ENCODE data around the gene PAN2.
A peak's percentile ranks its signal among the peaks of the same experiment; 100 is the strongest.
"Not testable (repeated sequence)": the region's sequence is repeated elsewhere in the genome, so short reads cannot be mapped to it uniquely, and the experiment has no call there.

PAN2 gene

GRCh38 chr12:56307221-56307965, 26.4 kb downstream of the PAN2 start:
- no peak for DNase-seq

DNA sequence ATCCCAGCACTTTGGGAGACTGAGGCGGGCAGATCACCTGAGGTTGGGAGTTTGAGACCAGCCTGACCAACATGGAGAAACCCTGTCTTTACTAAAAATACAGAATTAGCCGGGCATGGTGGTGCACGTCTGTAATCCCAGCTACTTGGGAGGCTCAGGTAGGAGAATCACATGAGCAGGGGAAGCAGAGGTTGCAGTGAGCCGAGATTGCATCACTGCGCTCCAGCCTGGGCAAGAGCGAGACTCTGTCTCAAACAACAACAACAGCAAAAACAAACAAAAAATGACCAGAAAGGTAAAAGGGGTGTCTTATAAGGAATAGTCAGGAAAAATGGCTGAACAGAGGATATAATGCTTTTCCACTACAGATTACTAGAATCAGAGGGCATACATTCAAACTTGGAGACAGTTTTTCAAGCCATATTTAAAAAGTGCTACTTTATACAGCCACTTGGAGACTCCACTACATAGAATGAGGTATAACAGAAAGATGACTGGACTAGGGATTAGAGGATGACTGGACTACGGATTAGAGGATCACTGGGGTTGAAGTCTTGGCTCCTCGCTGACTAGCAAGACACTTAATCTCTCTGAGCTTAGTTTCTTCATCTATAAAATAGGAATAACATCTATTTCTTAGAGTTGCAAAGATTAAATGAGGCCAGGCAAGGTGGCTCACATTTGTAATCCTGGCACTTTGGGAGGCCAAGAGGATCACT, 28.8 kb downstream of the PAN2 start:
- no peak for DNase-seq

GRCh38 chr12:56304276-56304675, 29.5 kb downstream of the PAN2 start:
- DNase-seq, result no peak

DNA sequence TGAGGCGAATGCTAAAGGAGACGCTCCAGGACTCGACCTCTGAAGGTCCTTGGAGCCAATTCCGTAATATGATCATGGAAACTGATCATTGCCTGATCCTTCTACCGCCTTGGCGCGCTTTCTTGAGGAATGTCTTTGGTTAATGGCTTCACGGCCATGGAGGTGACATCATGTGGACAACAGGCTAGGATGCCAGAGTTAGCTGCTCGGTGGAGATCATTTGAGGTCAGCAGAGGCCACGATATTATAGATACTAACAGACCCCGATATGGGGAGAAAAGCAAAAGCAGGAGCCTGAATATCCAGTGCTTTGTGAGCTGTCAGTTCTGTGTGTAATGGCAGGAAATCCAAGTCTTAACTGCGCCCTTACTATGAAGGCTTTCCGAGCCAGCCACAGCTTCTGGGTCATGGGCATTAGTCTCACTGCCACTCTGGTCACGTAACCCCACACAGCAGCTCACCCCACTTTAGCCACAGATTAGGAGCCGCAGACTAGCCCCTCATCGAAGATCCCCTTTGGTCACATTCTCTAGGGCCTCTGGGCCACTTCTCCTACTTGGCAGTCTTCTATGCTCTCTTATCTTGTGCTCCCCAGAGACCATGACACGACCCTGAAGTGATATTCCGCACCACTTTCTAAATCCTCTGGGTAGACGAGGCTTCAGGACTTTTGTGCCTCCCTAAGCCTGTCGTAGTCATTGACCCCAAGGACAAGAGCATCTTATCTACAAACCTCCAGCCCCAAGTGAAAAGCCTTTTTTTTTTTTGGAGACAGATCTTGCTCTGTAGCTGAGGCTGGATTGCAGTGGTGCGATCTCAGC, 32.9 kb downstream of the PAN2 start:
- DNase-seq, result no peak

DNA sequence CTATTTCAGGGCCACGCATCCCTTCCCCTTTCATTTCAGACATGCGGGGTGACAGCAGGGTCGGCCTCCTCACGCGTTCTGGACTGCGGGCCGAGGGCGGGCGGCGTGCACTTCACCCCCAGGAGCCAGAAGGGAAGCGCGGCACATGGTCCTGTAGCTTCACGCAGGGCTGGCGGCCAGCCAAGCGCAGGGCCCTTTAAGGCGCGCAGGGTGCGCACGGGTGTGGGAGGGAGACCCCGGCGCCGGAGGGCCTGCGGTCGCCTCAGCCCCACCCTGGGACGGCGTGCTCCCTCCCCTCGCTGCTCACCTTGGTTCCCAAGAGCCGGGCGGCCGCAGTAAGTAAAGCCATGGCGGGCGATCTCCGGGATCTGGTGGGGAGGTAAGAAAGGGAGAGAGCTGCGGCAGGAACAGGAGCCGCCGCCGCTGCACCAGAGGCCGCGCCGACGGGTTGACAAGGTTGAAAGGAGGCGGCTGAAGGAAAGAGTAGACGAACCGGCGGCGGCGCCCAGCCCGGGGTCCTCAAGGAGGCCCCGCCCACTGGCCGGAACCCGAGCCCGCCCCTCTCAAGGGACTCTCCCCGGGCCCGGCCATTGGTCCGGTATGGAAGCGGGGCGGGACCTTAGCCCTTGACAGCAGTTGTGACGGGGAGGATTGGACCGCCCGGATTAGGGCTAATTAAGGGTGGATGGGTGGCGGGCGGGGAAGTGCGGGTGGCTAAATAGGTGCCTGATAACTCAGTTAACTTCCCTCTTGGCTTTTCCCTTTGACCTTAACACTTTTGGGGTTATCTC, 33.8 kb downstream of the PAN2 start, which contains the start of gene CS:
TSS of gene CS (minus strand) at position 478 of the 791 bp plus-strand sequence. CDS start at position 349, 129 bp downstream.
- peak; percentile 99 for DNase-seq

GRCh38 chr12:56299308-56299852, 34.4 kb downstream of the PAN2 start:
- peak; percentile 56 for DNase-seq

DNA sequence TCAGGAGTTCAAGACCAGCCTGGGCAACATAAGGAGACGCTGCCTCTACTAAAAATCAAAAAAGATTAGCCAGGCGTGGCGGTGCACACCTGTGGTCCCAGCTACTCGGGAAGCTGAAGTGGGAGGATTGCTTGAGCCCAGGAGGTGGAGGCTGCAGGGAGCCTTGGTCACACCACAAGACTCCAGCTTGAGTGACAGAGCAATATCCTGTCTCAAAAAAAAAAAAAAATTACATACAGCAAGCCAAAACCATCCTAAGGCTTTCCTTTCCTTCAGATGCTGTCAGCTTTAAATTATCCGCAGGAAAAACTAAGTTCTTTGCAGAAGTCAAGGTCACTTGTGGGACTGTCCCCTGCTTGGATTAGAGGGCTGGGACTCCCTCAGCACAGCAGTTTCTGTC, 35.0 kb downstream of the PAN2 start:
- DNase-seq, result no peak

- no peak for DNase-seq
Measured at GRCh38 chr12:56297400-56297799, 36.4 kb downstream of the PAN2 start.

DNA sequence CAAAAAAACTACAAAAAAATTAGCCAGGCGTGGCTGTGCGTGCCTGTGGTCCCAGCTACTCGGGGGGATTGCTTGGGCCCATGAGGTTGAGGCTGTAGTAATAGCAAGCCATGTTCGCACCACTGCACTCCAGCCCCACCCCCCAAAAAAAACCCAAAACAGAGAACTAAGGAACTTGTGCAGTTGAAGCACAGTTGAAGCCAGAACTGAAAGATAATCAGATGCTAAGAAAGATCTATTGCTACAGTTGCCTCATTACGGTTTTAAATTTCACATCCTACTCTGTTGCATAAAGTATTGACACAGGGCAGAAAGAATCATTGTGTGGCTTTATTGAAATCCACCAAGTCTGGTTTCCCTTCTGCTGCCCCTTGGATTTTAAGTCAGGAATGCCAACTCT, 37.5 kb downstream of the PAN2 start:
- DNase-seq, result no peak

DNA sequence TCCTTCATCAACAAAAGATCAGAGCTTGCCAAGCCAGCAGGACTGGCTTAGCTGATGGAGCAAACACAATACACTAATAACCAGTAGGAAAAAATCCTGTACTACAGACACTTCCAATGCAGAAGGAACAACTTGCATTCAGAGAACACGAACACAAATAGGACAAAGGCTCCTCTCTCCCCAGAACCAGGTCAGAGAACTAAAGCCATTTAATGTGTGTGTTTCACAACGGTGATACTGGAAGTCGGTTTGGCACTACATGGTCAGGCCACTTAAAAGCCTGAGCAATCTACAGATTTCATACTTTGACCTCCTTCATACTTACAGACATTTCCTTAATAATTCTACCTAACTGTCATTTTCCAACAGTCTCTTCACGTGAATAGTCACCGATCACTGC, 40.0 kb downstream of the PAN2 start:
- DNase-seq, result no peak

DNA sequence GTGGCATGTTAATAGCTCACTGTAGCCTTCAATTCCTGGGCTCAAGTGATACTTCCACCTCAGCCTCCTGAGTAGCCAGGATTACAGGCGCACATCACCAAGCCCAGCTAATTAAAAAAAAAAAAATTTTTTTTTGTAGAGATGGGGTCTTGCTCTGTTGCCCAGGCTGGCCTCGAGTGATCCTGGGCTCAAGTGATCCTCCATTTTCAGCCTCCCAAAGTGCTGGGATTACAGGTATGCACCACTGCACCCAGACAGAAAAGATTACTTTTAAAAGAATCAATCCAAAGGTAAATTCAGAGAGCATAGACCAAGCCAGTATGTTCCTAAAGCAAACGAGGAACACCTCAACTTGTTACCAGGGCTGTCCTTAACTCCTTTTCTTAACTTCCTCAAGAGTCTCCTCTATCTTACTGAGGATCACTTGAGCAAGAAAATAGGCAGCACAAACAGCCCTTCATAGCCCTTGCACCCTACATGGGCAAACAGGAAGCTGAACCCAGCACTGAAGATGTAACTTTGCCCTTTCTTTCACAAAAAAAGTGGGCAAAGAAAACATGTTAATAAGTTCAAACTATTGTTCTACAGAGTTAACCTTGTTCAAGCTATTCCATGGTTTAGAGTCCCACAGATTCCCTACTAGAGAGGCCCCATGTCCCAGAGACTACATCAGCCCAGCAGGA, 45.0 kb downstream of the PAN2 start:
- no peak for DNase-seq

- no peak for DNase-seq
Measured at GRCh38 chr12:56286044-56286830, 47.6 kb downstream of the PAN2 start.

DNA sequence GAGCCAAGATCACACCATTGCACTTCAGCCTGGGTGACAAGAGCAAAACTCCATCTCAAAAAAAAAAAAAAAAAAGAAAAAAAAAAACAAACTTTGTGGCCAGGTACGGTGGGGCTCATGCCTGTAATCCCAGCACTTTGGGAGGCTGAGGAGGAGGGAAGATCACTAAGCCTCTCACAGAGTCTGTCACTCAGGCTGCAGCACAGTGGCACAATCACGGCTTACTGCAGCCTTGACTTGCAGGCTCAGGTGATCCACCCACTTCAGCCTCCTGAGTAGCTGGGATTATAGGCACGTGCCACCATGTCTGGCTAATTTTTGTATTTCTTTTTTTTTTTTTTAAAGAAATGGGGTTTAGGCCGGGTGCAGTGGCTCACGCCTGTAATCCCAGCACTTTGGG, 49.5 kb downstream of the PAN2 start:
- not testable (repeated sequence) for DNase-seq

DNA sequence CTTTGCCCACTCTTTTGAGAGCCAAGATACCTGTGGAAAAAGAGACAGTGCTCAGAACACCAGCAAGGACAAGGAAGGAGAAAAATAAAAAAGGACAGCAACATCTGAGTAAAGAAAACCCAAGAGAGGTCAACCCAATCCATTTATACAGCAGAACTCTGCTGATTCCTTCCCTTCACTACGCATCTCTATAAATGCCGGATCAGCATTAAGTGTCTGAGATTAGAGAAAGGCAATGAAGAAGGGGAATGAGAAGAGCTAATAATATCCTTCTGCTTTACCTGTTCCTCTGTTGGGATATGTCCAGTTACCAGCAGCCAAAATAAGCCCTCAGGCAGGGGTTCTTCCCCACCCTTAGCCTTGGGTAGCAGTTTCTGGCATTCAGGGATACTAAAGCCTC, 51.2 kb downstream of the PAN2 start:
- DNase-seq, result no peak

- DNase-seq, result no peak
Measured at GRCh38 chr12:56282030-56282429, 51.8 kb downstream of the PAN2 start.

DNA sequence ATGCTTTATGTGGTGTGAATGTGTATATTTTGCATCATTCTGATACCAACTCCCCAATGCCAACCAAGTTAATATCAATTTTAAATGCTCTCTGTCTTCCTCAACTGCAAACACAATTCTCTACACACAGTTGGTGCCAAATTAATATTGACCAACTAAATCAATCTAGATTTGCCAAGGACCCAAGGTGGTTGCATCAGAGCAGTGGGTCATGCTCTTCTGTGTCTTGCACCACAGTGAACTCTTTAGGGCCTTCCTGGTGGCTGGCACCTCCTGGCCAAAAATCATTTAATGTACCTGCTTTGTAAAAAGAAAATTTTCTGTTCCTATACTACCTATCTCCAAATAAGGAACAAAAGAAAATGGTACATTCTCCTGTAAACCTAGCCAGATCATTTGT, 53.0 kb downstream of the PAN2 start:
- DNase-seq, result no peak

GRCh38 chr12:56278905-56279304, 54.9 kb downstream of the PAN2 start:
- DNase-seq, result no peak

- DNase-seq, result no peak
Measured at GRCh38 chr12:56274299-56274698, 59.5 kb downstream of the PAN2 start.

GRCh38 chr12:56272468-56272867, 61.3 kb downstream of the PAN2 start:
- DNase-seq, result not testable (repeated sequence)

GRCh38 chr12:56271031-56271430, 62.8 kb downstream of the PAN2 start:
- DNase-seq, result peak; percentile 12

All from CD4-positive, alpha-beta T cell treated with Interleukin-10 for 1 hour (primary cell).